K562 (cell line): Measurements from ENCODE around the gene TRABD2B. TPM values are rescaled to one million over a fixed set of nuclear protein-coding genes. Genes with fewer than 3 reads are reported as not detected.

Source experiments
- ATAC-seq: fragments of 200-7000 bp; cut with Tn5 transposase; 3 replicates; pipeline ENCODE4 v1.9.1; 2020; ENCODE audit warnings: moderate library complexity
- BruUV-seq: library from RNA; stranded (reverse); fragments of 400-500 nt; replicated peaks from 2 replicates; lab custom pipeline; 2021; lab: Mats Ljungman, UMichigan
- CTCF ChIA-PET: fragments of 300-600 bp; formaldehyde crosslinking; extraction: SDS; loops from one replicate; lab custom pipeline; 2021; ENCODE audit warnings: low intra/inter-chr PET ratio; lab: Yijun Ruan, JAX
- POLR2A ChIA-PET: fragments of 300-600, 350-650 bp; sonication (Branson Sonifier 250); formaldehyde crosslinking; extraction: SDS; loops from one replicate; lab custom pipeline; 2021; ENCODE audit warnings: antibody characterized with exemption, inconsistent platforms; lab: Yijun Ruan, JAX
- DNase-seq, 4 experiments: peaks; one replicate each; pipeline versions ENCODE4 v3.0.0 to v3.0.0-alpha.2; 2011 to 2018; ENCODE audit warnings: low spot score in 3 of 4, mixed read lengths in 3 of 4; ENCODE audit errors: extremely low read depth in 1 of 4
- FAIRE-seq: peaks from 2 replicates; lab custom pipeline; 2011; peaks lifted over from hg19 to GRCh38; lab: Jason Lieb, UNC
- H2AFZ ChIP-seq: 2 replicates; pipeline ENCODE4 v1.6.0; 2011; ENCODE audit warnings: low read depth, low read length, control low read depth, inconsistent platforms
- H3K27ac ChIP-seq: fragments of 200-600 bp; 3 replicates; pipeline ENCODE4 v1.8.0; 2011; ENCODE audit warnings: low read depth, mild to moderate bottlenecking, control low read depth, inconsistent platforms, low read length, moderate library complexity, mixed read lengths; ENCODE audit errors: extremely low read depth
- H3K27me3 ChIP-seq, 2 experiments: fragments of 300-600 bp in 1 of 2; 2 replicates in 1 of 2; 3 replicates in 1 of 2; pipeline versions ENCODE4 v1.6.0 to v1.8.0; 2011; ENCODE audit warnings: inconsistent platforms in 2 of 2, low read length in 2 of 2, mild to moderate bottlenecking in 1 of 2, mixed read lengths in 1 of 2, moderate library complexity in 1 of 2; ENCODE audit not compliant: control insufficient read depth in 2 of 2, insufficient read depth in 2 of 2
- H3K36me3 ChIP-seq: fragments of 300-600 bp; 3 replicates; pipeline ENCODE4 v1.8.0; 2011; ENCODE audit warnings: mild to moderate bottlenecking, low read length, inconsistent platforms; ENCODE audit not compliant: control insufficient read depth, insufficient read depth
- H3K4me1 ChIP-seq, 2 experiments: fragments of 200-600 bp in 1 of 2; replicated peaks in 1 of 2; 2 replicates in 1 of 2; 3 replicates in 1 of 2; pipeline versions ENCODE4 v1.5.1 to v1.8.0; 2011; ENCODE audit warnings: inconsistent platforms in 2 of 2, low read length in 2 of 2, mild to moderate bottlenecking in 1 of 2, mixed read lengths in 1 of 2, moderate library complexity in 1 of 2; ENCODE audit not compliant: control insufficient read depth in 2 of 2, insufficient read depth in 2 of 2
- H3K4me2 ChIP-seq: 2 replicates; pipeline ENCODE4 v1.6.1; 2011; ENCODE audit warnings: low read length, control low read depth, inconsistent platforms, mixed read lengths; ENCODE audit not compliant: insufficient read depth
- H3K4me3 ChIP-seq: fragments of 200-600 bp; sonication (generic), shearing (Covaris generic); 2 replicates; pipeline ENCODE4 v1.5.1; 2016; ENCODE audit warnings: control low read depth, inconsistent platforms
- H3K79me2 ChIP-seq: fragments of 200-600 bp; 3 replicates; pipeline ENCODE4 v1.8.0; 2011; ENCODE audit warnings: low read length, inconsistent platforms; ENCODE audit not compliant: control insufficient read depth, insufficient read depth
- H3K9ac ChIP-seq, 2 experiments: 2 replicates each; pipeline versions ENCODE4 v1.6.0 to v1.6.1; 2011; ENCODE audit warnings: low read depth in 2 of 2, low read length in 2 of 2, control low read depth in 1 of 2, inconsistent platforms in 1 of 2, mild to moderate bottlenecking in 1 of 2, mixed read lengths in 1 of 2; ENCODE audit not compliant: insufficient read depth in 1 of 2
- H3K9me1 ChIP-seq: one replicate; pipeline ENCODE4 v1.6.0; 2011; ENCODE audit warnings: inconsistent platforms, mild to moderate bottlenecking, low read length, moderate library complexity; ENCODE audit not compliant: control insufficient read depth, insufficient read depth
- H3K9me3 ChIP-seq: replicated peaks from 2 replicates; pipeline ENCODE4 v1.5.1; 2011; ENCODE audit warnings: low read depth, low read length, inconsistent platforms; ENCODE audit not compliant: control insufficient read depth, insufficient read depth
- H4K20me1 ChIP-seq: replicated peaks from 2 replicates; pipeline ENCODE4 v1.6.1; 2011; ENCODE audit warnings: low read length, inconsistent platforms, mixed read lengths; ENCODE audit not compliant: control insufficient read depth, insufficient read depth
- AFF1 ChIP-seq, 2 experiments: fragments of 450-650 bp; IDR thresholded peaks; 2 replicates each; pipeline ENCODE4 v1.6.1; 2018; ENCODE audit warnings: mild to moderate bottlenecking in 2 of 2, low read depth in 1 of 2; ENCODE audit not compliant: partially characterized antibody in 2 of 2
- XRCC4 ChIP-seq: IDR thresholded peaks from one replicate; pipeline ENCODE4 v1.6.1; 2011; ENCODE audit not compliant: insufficient read depth, insufficient read length; ENCODE audit errors: extremely low read depth
- ZEB2 ChIP-seq: fragments of 450-650 bp; IDR thresholded peaks from 2 replicates; pipeline ENCODE4 v1.6.1; 2016
- ZNF12 ChIP-seq: sonication (generic); formaldehyde crosslinking; IDR thresholded peaks from 2 replicates; pipeline ENCODE4 v1.4.0; 2020; ENCODE audit warnings: mild to moderate bottlenecking, missing genetic modification reagents
- ZNF280B ChIP-seq: fragments of 250-450 bp; sonication (Bioruptor Pico); IDR thresholded peaks from 2 replicates; pipeline ENCODE4 v1.5.1; 2021; ENCODE audit warnings: mild to moderate bottlenecking
- ZNF354B ChIP-seq: fragments of 250-450 bp; sonication (Bioruptor Pico); IDR thresholded peaks from 2 replicates; pipeline ENCODE4 v1.4.0; 2020
- ZNF668 ChIP-seq: fragments of 250-450 bp; sonication (Bioruptor Pico); IDR thresholded peaks from 2 replicates; pipeline ENCODE4 v1.8.0; 2022; ENCODE audit warnings: mild to moderate bottlenecking, inconsistent platforms
- WGBS: fragments of 100-300 bp; shearing (Covaris generic); methylation state at CpG from one replicate; pipeline ENCODE4 v1.1.6; 2016; ENCODE audit warnings: low coverage, mixed read lengths; ENCODE audit not compliant: insufficient coverage; ENCODE audit errors: missing lambda C conversion rate; 5-methylcytosine and 5-hydroxymethylcytosine counted together
- in situ Hi-C: fragments of 300-500 bp; cut with MboI; formaldehyde crosslinking; loops from 4 replicates; pipeline ENCODE4 v1.15.0; 2018; ENCODE audit warnings: inconsistent platforms, mixed read lengths
- intact Hi-C: fragments of 100-400 bp; cut with micrococcal nuclease; formaldehyde crosslinking; loops from 2 replicates; pipeline ENCODE4 v1.14.2; 2022
- polyA plus RNA-seq, 8 experiments: library from polyadenylated mRNA; depleted of rRNA in 4 of 8; stranded (reverse) in 5 of 8; unstranded in 3 of 8; fragments of >200 nt; fragmentation: Nextera tagmentation in 2 of 8; fragmentation: Illumina TruSeq in 1 of 8; extraction: Ambion mirVana in 2 of 8; extraction: Trizol in 1 of 8; gene quantifications; 2 replicates each; pipeline versions ENCODE4 v1.2.1 to v1.2.3, GENCODE V29; 2011 to 2014; ENCODE audit warnings: inconsistent platforms in 1 of 8, missing spikeins in 1 of 8
- total RNA-seq, 7 experiments: library from RNA; depleted of rRNA in 6 of 7; stranded (reverse); fragments of >200 nt in 6 of 7; fragmentation: Illumina TruSeq in 2 of 7; extraction: Trizol in 2 of 7; gene quantifications; 2 replicates each; pipeline versions ENCODE4 v1.2.1 to v1.2.3, GENCODE V29; 2011 to 2021; ENCODE audit warnings: low replicate concordance in 1 of 7

Gene TRABD2B
- total and polyA plus RNA-seq, 9 of the 15 experiments (the other 6 are each of a cell fraction or from before 2014, with no cell fraction given), result not detected

- H3K27ac ChIP-seq, result no peak overlapping the region
- no peak overlapping the region for H3K4me3 ChIP-seq
- FAIRE-seq (no peak), ATAC-seq (no peak), DNase-seq (no peak)
- no peaks in the 10 kb centered on the region for H3K79me2 ChIP-seq
- H2AFZ ChIP-seq, result no peak overlapping the region
- H3K4me2 ChIP-seq, result no peak overlapping the region
- no peaks in the 10 kb centered on the region for H3K4me1 ChIP-seq
- TF ChIP-seq ZNF354B (CRISPR knock-in tag), result no peak
- no peak overlapping the region for H3K9ac ChIP-seq
- CTCF ChIA-PET, result no interaction called here
- intact Hi-C loops, result no loop called here
- POLR2A ChIA-PET, result interaction anchor here (0.6 to 0.8 kb wide), 3 partner anchors 16 to 66 kb away, joined by 3 to 4 read pairs (median 3); no protein-coding TSS in a partner anchor
- H3K36me3 ChIP-seq, result no peaks in the 10 kb centered on the region
- WGBS, result 0% methylated on average over 4 of the region's 4 CpGs
- 0 out of 2 replicates have a peak, but pooled peaks cover 2% of the 10 kb centered on the region for H4K20me1 ChIP-seq
- BruUV-seq, result no TSS peak
- H3K9me3 ChIP-seq, result no peaks in the 10 kb centered on the region
- in situ Hi-C loops, result no loop called here
- H3K9me1 ChIP-seq, result no peaks in the 10 kb centered on the region
- H3K27me3 ChIP-seq, result peaks cover 0 to 43% of the 10 kb centered on the region in 2 experiments; a peak in 1 of 5 replicates
Measured at GRCh38 chr1:47850451-47850850, 146.7 kb downstream of the TRABD2B start.

- Histone ChIP-seq H2AFZ (no peak overlapping the region), H3K36me3 (no peaks in the 10 kb centered on the region), H3K9ac (no peak overlapping the region), H3K4me1 (no peaks in the 10 kb centered on the region), H3K4me2 (no peak overlapping the region), H3K4me3 (no peak overlapping the region), H3K9me3 (no peaks in the 10 kb centered on the region), H4K20me1 (0 out of 2 replicates have a peak, but pooled peaks cover 2% of the 10 kb centered on the region), H3K27me3 (peaks cover 0 to 43% of the 10 kb centered on the region in 2 experiments; a peak in 1 of 5 replicates), H3K9me1 (no peaks in the 10 kb centered on the region), H3K79me2 (no peaks in the 10 kb centered on the region), H3K27ac (no peak overlapping the region)
- FAIRE-seq, result no peak
- WGBS, result 5% methylated on average over 5 of the region's 5 CpGs
- intact Hi-C loops (no loop called here), in situ Hi-C loops (no loop called here)
- ChIA-PET CTCF (no interaction called here), POLR2A (interaction anchor here (0.7 to 0.8 kb wide), 2 partner anchors 15 to 65 kb away, joined by 3 to 4 read pairs; no protein-coding TSS in a partner anchor)
- BruUV-seq, result no TSS peak
- ATAC-seq, result no peak
- no peak for DNase-seq
- TF ChIP-seq XRCC4, result no peak
- no peak for TF ChIP-seq AFF1 (IDR thresholded peaks at IDR 0.05; ENCODE audit: low read depth in 1 of 2, partially characterized antibody in 2 of 2)
- TF ChIP-seq ZNF280B (CRISPR knock-in tag), result no peak
- TF ChIP-seq ZNF668 (CRISPR knock-in tag), result no peak
- TF ChIP-seq ZNF12 (CRISPR knock-in tag), result no peak
- TF ChIP-seq ZEB2, result no peak
Measured at GRCh38 chr1:47849591-47850261, 147.5 kb downstream of the TRABD2B start.
